CD1c-positive myeloid dendritic cell (primary cell): Measurements from ENCODE around the gene TMEM26.
"Not testable (repeated sequence)": the region's sequence is repeated elsewhere in the genome, so short reads cannot be mapped to it uniquely, and the experiment has no call there.

ENCODE experiments used
- DNase-seq: peaks from one replicate; pipeline ENCODE4 v3.0.0-alpha.2; 2016; ENCODE audit errors: extremely low spot score

Gene TMEM26

DNA sequence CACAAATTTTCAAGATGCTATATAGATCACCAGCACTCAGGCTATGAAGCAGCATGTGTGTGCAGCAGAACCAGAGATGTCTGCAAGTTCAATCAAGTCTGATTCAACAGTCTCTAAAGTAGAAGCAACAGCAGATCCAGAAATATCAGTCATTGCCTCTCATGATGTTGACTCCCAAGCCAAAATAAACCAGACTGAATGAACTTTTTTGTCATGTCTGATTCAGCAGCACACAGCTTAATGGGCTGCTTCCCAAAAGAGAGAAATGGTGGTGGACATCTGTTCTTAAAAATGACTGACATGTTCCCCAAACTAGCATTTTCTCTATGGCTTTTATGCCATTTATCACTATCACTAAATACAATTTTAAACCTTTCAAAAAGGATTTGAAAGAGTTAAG lies 53.8 kb downstream of the TMEM26 start:
- DNase-seq, result no peak

DNA sequence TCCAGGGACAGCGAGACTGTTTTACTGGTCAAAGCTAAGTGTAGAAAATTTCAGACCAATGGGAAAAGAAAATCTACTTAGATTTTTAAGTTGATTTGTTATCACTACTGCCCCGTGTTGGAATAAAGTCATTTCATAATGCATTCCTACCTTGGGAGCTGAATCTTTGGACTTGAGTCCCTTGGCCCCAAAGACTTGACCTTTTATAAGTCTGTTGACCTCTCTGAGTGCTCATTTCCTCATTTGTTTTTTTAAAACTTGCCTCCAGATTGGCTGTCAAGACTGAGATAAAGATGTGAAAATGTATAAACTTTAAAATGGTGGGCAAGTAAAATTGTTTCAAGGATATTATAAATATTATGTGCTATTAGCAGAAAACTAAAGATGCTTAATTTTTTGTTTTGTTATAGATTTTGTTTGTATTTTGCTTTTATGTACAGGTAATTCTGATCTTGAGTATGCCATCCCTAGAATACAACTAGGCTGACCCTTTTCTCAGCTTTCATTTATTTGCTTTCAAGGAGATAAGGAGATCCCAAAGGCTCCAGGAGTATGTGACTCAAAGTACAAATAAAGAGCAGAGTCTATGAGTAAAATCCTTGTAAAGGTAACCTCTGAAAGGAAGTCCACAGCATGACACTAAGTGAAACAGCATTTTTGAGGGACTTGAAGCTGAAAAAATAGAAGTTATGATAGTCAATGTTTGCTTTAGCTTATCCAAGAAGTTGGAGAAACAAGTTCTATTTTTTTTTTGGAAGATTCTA lies 54.6 kb downstream of the TMEM26 start:
- DNase-seq, result peak; percentile 33

DNA sequence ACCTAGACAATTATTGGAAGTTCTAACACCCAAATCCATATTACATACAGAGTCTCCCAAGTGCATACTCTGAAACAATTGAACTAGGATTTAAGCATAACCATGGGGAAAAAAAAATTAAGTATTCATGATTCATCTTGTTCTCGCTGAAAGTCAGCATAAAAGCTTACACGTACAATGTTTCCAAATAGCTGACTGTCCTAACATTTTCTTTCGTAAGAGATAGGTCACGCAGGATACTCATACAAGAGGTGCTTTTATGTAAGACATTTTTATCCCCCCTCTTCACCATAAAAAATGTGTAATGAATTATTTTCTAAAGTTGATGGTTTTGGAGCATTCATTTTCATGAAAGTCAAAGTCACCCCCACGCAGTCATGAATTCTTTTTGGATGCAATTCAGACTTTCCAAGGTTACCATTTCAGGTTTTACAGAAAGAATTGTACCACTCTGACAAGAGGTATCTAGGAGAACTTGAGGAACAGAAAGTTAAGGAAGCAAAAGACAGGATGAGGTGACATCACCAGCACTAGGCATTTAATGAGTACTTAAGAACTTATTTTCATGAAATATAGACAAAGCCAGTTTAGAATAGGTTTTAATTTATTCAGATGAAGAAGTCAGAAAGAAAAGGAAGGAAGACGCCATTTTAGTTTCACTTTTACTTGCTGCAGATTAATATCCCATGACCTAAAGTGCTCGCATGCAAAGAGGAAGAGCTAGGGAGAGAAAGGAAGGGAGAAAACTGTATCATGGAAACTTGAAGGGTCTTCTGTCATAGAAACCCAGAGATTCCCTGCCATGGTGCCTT lies 55.8 kb downstream of the TMEM26 start:
- peak; percentile 88 for DNase-seq

DNA sequence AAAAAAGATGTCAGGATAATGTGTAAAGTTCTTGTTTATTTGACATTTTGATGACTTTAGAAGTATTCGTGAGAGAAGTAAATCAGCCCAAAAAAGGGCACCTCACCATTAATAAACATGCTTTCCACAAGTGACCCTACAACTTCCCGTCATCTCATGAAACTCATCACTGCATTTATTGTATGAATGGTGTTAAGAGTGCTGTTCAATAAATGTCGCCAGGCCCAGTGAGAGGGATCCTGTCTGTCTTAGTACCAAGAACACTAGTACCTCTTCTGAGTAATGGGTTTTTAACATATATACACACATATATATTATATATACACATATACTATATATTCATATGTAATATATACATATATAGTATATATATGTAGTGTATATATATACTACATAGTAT lies 61.9 kb downstream of the TMEM26 start:
- no peak for DNase-seq

DNA sequence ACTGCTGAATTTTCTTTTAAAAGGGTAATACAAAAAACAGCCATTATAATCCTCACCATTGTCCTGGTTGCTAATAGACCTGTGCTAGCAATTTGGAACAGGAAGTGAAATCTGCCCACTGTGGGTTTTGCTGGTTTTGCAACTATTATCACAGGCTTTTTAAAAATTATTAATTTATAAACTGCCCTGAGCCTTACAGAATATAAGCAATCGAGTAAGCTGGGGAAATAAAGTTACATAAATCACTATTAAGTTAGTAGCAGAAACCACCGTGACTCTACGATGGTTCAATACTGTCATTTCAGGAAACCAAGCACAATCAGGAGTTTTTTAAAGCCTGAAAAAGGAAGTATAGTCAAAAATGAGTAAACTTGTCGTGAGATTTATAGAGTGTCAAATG lies 62.3 kb downstream of the TMEM26 start:
- DNase-seq, result peak; percentile 79

DNA sequence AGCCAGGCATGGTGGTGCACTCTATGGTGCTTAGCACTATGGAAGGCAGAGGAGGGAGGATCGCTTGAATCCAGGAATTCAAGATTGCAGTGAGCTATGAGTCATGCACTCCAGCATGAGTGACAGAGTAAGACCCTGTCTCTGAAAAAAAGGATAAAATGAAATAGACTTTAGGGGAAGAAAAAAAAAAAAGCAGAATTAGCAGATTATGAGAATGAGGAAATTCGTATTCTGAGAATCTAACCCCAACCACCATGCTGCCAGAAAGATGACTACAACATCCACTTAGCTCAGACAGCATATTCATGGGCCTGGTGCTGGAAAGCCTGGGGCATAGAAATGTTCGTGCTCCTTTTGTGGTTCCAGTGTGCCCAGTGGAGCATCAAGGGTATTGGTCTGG lies 63.3 kb downstream of the TMEM26 start:
- DNase-seq, result peak; percentile 74

DNA sequence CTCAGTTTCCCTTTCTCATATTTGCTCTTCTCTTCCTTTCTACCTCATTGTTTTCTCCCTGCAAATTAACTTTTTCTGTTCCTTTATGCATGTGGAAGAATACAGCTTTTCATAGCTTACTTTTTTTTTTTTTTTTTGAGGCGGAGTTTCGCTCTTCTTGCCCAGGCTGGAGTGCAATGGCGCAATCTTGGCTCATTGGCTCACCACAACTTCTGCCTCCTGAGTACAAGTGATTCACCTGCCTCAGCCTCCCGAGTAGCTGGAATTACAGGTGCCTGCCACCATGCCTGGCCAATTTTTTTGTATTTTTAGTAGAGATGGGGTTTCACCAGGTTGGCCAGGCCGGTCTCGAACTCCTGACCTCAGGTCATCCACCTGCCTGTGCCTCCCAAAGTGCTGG lies 64.2 kb downstream of the TMEM26 start:
- not testable (repeated sequence) for DNase-seq

DNA sequence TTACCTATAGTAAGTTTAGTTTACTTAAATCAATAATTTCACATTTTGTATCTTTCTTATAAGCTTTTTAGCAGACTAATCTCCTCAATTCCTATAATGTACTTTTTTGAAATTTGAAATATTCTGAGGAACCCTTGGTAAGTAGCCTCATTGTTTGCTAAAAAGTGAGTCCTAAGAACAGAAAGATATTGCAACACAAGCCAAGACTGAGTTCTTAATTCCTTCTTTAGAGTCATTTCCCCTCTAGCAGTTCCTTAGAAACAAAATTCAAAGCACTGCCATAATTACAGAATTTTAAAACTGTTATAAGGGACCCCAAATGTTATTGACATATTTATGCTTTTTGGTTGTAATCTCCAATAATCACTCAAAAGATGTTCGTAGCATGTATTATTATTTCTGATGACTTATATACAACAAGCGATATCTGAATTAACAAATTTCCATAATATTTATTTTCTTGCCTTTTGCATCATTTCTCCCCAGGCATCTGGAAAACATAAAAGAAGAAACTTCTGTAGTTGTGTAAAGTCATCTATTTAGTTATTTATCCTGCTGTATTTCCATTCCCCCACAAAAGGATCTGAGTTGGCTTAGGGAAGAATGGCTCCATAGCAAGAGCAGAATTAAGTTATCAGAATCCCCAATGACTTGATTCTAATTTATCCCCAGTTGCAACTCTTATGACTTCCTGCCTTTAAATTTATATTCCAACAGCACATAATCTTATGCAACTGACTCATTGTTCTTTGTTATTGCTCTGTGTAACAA lies 67.8 kb downstream of the TMEM26 start:
- peak; percentile 57 for DNase-seq

DNA sequence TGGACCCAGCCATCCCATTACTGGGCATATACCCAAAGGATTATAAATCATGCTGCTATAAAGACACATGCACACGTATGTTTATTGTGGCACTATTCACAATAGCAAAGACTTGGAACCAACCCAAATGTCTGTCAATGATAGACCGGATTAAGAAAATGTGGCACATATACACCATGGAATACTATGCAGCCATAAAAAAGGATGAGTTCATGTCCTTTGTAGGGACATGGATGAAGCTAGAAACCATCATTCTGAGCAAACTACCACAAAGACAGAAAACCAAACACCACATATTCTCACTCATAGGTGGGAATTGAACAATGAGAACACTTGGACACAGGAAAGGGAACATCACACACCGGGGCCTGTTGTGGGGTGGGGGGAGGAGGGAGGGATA lies 72.0 kb downstream of the TMEM26 start:
- not testable (repeated sequence) for DNase-seq

DNA sequence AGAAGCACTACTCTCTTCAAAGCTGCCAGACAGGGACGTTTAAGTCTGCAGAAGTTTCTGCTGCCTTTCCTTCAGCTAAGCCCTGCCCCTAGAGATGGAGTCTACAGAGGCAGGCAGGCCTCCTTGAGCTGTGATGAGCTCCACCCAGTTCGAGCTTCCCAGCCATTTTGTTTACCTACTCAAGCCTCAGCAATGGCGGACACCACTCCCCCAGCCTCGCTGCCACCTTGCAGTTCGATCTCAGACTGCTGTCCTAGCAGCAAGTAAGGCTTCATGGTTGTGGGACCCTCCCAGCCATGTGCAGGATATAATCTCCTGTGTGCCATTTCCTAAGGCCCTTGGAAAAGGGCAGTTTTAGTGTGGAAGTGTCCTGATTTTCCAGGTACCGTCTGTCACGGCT lies 74.3 kb downstream of the TMEM26 start:
- DNase-seq, result no peak

DNA sequence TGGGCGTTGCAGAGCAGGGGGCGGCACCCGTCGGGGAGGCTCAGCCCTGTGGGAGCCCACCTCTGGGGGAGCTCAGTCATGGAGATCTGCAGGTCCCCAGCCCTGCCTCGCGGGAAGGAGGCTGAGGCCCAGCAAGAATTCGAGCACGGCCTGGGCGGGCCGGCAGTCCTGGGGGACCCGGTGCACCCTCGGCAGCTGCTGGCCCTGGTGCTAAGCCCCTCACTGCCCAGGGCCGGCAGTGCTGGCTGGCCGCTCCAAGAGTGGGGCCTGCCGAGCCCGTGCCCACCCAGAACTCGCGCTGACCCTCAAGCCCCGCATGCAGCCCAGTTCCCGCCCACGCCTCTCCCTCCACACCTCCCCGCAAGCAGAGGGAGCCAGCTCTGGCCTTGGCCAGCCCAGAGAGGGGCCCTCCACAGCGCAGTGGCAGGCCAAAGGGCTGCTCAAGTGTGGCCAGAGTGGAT lies 76.2 kb downstream of the TMEM26 start:
- DNase-seq, result no peak

DNA sequence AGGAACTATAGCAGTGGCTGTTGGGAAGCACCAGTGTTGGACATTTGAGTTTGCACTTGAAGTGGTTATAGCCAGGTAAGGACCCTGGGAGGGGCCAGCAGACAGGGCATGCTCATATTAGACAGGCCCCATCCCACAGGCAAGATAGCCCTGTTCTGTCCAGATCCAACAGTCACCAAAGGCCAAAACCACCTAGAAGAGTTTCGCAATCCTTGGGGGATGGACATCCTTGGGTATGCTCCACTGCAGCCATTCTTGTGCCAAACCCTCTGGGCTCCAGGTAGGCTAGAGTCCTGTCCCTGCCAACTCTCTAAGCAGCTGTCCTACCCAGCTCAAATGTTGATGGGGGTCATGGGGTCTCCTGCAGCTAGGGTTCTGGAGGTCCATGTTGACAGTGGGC lies 76.8 kb downstream of the TMEM26 start:
- no peak for DNase-seq

DNA sequence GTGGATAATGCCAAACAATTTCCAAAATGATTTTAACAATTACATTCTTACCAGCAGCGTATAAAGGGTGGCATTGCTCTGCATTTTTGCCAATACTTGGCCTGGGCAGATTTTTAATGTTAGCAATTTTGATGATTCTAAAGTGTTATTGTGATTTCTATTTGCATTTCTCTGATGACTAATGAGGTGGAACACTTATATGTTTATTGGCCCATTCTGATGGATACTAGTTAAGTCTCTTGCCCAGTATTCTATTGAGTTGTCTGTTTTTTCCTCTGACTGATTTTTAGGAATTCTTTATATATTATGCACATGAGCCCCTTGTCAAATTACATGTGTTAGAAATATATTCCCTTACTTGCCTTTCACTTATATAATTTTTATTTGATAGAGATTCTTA lies 86.8 kb downstream of the TMEM26 start:
- no peak for DNase-seq

DNA sequence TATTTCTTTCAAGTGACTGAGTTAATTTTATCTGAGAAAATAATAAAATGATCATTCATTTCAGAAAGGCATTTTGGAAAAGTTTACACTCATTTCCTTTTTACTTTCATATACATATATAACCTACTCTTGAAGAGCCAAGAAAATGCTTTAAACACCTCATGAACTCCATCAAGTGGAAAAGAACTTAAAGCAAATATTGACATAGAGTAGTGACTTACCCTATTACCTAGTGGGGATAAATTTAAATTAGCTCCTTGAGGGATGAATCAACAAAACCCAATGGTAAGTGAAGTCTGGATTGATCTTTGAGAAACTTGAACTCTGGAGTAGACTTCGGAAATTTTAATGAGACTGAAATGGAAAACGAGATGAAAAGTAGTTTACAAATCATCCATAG lies 88.6 kb downstream of the TMEM26 start:
- DNase-seq, result no peak

DNA sequence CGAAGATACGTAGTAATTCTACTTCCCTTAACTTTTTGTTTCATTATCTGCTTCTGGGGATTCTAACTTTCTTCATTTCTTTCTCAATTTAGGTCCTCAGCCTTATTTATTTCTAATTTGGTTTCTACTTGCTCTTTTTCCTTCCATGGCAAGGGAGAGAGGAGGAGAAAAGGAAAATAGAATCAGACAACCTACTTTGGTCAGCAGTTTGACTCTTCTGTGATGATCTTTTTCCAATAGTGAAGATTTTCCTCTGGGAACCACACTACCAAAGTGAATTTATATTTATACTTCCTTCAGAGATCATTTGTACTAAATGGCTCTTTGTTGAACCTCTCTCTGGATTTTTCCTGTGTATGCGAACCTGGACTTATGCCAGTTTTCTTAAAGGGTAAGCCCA lies 90.2 kb downstream of the TMEM26 start:
- DNase-seq, result no peak

DNA sequence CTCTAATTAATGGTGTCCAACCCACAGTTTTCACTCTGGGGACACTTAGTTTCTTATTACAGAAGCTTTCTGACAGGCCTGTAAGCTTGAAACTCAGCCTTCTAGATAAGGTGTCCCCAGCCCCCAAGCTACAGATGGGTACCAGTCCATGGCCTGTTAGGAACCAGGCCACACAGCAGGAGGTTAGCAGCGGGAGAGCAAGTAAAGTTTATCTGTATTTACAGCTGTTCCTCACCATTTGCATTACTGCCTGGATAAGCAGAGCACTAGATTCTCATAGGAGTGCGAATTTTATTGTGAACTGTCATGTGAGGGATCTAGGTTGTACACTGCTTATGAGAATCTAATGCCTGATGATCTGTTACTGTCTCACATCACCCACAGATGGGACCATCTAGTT lies 93.7 kb downstream of the TMEM26 start:
- no peak for DNase-seq

DNA sequence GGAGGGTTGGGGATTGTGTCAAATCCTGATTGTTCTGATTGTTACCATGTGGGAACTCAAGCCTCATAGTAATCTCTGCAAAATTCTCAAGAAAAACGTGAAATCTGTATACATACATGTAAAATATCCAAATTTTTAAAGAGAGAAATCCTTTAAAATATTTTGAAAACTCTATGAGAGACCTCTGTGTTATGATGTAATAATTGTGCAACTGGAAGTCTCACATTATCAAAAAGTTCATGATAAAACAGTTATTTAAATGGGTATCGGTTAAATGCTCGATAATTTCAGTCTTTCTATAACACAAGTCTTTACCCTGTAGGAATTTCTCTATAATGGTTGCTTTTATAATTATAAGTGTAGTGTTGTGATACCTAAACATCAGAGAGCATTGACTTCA lies 95.5 kb downstream of the TMEM26 start:
- no peak for DNase-seq
